OCI-LY7 (cell line): ENCODE results near the gene TMEM80.
"Not testable (repeated sequence)": the region's sequence is repeated elsewhere in the genome, so short reads cannot be mapped to it uniquely, and the experiment has no call there.

ENCODE experiments used
- CTCF ChIP-seq: fragments of 200-600 bp; sonication (generic); conservative IDR thresholded peaks from 2 replicates; pipeline ENCODE4 v1.5.1; 2014; ENCODE audit warnings: mild to moderate bottlenecking, antibody characterized with exemption, low read length, moderate library complexity, mixed read lengths
- EZH2phosphoT487 ChIP-seq: fragments of 200-600 bp; sonication (generic); IDR thresholded peaks from 2 replicates; pipeline ENCODE4 v1.6.1; 2018; ENCODE audit warnings: low read depth, borderline replicate concordance, mild to moderate bottlenecking, mixed run types, antibody characterized with exemption, low read length, moderate library complexity, mixed read lengths

- not testable (repeated sequence) for TF ChIP-seq CTCF, EZH2phosphoT487
Observed at GRCh38 chr11:654444-654843, 41.2 kb upstream of the TMEM80 start.
